ENCODE results near the gene PYGB.

DNA sequence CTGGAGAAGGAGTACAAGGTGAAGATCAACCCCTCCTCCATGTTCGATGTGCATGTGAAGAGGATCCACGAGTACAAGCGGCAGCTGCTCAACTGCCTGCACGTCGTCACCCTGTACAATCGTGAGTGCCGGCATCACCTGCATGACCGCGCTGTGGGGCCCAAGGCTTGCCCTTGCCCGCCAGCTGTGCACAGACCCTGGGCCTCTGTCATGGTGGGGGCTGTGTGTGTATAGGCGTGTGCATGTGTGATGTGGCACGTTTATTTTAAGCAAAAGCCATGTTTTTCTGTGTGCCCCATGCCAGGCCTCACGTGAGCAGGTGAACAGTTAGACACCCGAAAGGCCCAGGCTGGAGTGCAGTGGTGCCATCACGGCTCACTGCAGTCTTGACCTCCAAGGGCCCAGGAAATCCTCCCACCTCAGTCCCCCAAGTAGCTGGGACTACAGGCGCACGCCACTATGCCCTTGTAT, 36.3 kb downstream of the PYGB start:
- TF ChIP-seq POLR2AphosphoS5 (IDR thresholded peaks at IDR 0.05; ENCODE audit: low read depth, low read length), result no peak
- TF ChIP-seq, protein P1, sequence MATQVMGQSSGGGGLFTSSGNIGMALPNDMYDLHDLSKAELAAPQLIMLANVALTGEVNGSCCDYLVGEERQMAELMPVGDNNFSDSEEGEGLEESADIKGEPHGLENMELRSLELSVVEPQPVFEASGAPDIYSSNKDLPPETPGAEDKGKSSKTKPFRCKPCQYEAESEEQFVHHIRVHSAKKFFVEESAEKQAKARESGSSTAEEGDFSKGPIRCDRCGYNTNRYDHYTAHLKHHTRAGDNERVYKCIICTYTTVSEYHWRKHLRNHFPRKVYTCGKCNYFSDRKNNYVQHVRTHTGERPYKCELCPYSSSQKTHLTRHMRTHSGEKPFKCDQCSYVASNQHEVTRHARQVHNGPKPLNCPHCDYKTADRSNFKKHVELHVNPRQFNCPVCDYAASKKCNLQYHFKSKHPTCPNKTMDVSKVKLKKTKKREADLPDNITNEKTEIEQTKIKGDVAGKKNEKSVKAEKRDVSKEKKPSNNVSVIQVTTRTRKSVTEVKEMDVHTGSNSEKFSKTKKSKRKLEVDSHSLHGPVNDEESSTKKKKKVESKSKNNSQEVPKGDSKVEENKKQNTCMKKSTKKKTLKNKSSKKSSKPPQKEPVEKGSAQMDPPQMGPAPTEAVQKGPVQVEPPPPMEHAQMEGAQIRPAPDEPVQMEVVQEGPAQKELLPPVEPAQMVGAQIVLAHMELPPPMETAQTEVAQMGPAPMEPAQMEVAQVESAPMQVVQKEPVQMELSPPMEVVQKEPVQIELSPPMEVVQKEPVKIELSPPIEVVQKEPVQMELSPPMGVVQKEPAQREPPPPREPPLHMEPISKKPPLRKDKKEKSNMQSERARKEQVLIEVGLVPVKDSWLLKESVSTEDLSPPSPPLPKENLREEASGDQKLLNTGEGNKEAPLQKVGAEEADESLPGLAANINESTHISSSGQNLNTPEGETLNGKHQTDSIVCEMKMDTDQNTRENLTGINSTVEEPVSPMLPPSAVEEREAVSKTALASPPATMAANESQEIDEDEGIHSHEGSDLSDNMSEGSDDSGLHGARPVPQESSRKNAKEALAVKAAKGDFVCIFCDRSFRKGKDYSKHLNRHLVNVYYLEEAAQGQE (IDR thresholded peaks at IDR 0.05; ENCODE audit: insufficient read depth in 1 of 2, low read depth in 2 of 2, low read length in 2 of 2), result no peak

Measured in PFSK-1 (cell line).